Measurements from ENCODE around the gene CTNNA3. TPM values are rescaled to one million over a fixed set of nuclear protein-coding genes. Genes with fewer than 3 reads are reported as not detected.

Gene CTNNA3
- total RNA-seq, 2 experiments from 2014 or later, result 0.30 TPM; not detected in 1

GRCh38 chr10:66698069-66698468 lies 997.9 kb downstream of the CTNNA3 start:
- ATAC-seq (no peak), DNase-seq (no peak)
- Mint-ChIP-seq H3K4me1 (no peaks in the 10 kb centered on the region), H3K4me3 (no peak overlapping the region), H3K27ac (no peak overlapping the region), H3K9me3 (ENCODE audit: low read depth) (peaks cover under 1% of the 10 kb centered on the region), H3K27me3 (no peaks in the 10 kb centered on the region), H3K36me3 (ENCODE audit: low read depth) (no peaks in the 10 kb centered on the region)
- ChIA-PET POLR2A (no interaction called here), CTCF (no interaction called here)
- intact Hi-C loops (cut with DNase I, micrococcal nuclease), result no loop called here

GRCh38 chr10:66695046-66695445 lies 1000.9 kb downstream of the CTNNA3 start:
- Mint-ChIP-seq H3K27me3 (no peaks in the 10 kb centered on the region), H3K36me3 (ENCODE audit: low read depth) (no peaks in the 10 kb centered on the region), H3K9me3 (ENCODE audit: low read depth) (peaks cover 2% of the 10 kb centered on the region), H3K4me1 (no peaks in the 10 kb centered on the region), H3K27ac (no peak overlapping the region), H3K4me3 (no peak overlapping the region)
- CTCF ChIA-PET, result no interaction called here
- no peak for ATAC-seq
- intact Hi-C loops (cut with DNase I, micrococcal nuclease), result no loop called here
- POLR2A ChIA-PET, result no interaction called here
- DNase-seq, result no peak

DNA sequence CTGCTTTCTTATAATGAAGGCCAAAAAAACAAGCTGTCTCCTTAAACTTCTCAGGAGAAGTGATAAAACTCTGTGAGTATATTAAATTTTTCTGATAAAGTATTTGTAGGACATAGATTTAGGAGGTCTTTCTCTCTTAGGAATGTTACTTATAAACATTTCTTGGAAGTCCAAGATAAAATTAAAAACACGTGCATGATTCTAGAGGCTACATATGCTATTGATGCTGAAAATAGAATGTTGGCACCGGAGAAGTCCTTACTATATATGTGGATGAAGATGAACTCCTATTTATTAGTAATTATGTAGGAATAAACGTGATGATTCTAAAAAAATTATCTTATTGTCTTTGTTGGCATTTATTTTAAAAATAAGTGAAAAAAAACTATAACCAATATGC lies 1011.4 kb downstream of the CTNNA3 start:
- Mint-ChIP-seq H3K36me3 (ENCODE audit: low read depth) (no peaks in the 10 kb centered on the region), H3K27ac (no peak overlapping the region), H3K9me3 (ENCODE audit: low read depth) (peaks cover 2% of the 10 kb centered on the region), H3K4me3 (no peak overlapping the region), H3K4me1 (no peaks in the 10 kb centered on the region), H3K27me3 (no peaks in the 10 kb centered on the region)
- ChIA-PET POLR2A (no interaction called here), CTCF (no interaction called here)
- DNase-seq, result no peak
- no peak for ATAC-seq
- intact Hi-C loops (cut with DNase I, micrococcal nuclease), result no loop called here

DNA sequence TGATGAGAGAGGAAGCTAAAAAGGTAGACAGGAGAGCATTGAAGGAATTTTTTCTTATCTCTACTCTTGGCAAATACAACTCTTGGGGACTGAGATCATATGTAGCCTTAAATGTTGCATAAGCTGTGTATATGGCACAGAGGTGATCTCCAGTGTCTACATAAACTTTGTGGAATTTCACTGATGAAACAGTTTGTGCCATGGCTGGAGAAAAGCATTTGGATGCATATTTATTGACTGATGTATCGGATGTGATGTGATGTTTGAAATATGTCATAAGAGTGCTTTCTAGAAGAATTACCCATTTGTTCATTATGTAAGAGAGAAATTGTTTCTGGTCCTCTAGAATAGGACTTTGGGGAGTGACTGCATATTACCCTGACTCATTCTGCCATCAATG lies 1015.1 kb downstream of the CTNNA3 start:
- DNase-seq, result no peak
- no peak for ATAC-seq
- ChIA-PET CTCF (interaction anchor here (0.6 kb wide), 1 partner anchor 155 kb away, joined by 3 read pairs; no protein-coding TSS in a partner anchor), POLR2A (no interaction called here)
- Mint-ChIP-seq H3K4me3 (no peak overlapping the region), H3K4me1 (no peaks in the 10 kb centered on the region), H3K36me3 (ENCODE audit: low read depth) (no peaks in the 10 kb centered on the region), H3K27ac (no peak overlapping the region), H3K9me3 (ENCODE audit: low read depth) (peaks cover 3% of the 10 kb centered on the region), H3K27me3 (no peaks in the 10 kb centered on the region)
- intact Hi-C loops (cut with DNase I, micrococcal nuclease), result no loop called here

DNA sequence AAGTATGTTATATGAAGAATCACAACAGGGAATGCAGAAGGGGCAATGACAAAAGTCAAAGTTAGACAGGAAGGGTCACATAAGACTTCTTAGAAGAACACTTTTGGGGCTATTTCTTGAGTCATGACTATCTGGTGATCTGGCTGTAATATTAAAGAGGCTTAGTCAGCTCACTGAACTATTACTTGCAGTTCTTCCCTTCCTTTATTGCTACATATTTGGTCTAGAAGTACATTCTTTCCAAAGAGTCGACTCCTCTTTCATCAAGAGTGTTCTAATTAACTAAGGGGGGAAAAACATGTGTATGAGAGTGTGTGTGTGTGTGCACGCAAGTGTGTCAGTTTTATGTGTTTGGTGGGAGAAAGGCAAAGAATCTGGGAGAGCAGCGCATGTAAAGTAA lies 1017.5 kb downstream of the CTNNA3 start:
- DNase-seq (no peak), ATAC-seq (no peak)
- Mint-ChIP-seq H3K27ac (no peak overlapping the region), H3K9me3 (ENCODE audit: low read depth) (peaks cover 5% of the 10 kb centered on the region), H3K27me3 (no peaks in the 10 kb centered on the region), H3K4me3 (no peak overlapping the region), H3K36me3 (ENCODE audit: low read depth) (no peaks in the 10 kb centered on the region), H3K4me1 (no peaks in the 10 kb centered on the region)
- intact Hi-C loops (cut with DNase I, micrococcal nuclease), result no loop called here
- CTCF ChIA-PET, result no interaction called here
- POLR2A ChIA-PET, result no interaction called here

- Mint-ChIP-seq H3K27me3 (no peaks in the 10 kb centered on the region), H3K27ac (no peak overlapping the region), H3K9me3 (ENCODE audit: low read depth) (peaks cover 2% of the 10 kb centered on the region), H3K4me1 (no peaks in the 10 kb centered on the region), H3K4me3 (no peak overlapping the region), H3K36me3 (ENCODE audit: low read depth) (no peaks in the 10 kb centered on the region)
- intact Hi-C loops (cut with DNase I, micrococcal nuclease), result no loop called here
- DNase-seq, result no peak
- no peak for ATAC-seq
- ChIA-PET CTCF (no interaction called here), POLR2A (no interaction called here)
Measured at GRCh38 chr10:66673071-66673470, 1022.9 kb downstream of the CTNNA3 start.

DNA sequence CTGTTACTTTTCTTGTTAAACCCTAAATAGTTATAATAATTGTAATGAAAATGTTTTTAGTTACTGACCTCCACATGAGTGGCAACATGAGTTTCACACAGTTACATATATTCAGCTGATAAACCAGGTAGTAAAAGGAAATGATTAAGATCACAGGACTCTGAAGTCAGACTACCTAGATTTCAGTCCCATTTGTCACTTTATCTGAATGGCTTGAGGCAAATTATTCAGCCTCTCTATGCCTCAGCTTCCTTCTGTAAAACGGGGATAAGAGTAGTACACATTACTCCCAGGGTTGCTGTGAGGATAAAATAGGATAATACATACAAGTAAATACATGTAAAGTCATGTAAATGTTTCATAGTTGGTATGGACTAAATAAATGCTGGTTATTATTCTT lies 1024.4 kb downstream of the CTNNA3 start:
- Mint-ChIP-seq H3K27me3 (no peaks in the 10 kb centered on the region), H3K27ac (no peak overlapping the region), H3K9me3 (ENCODE audit: low read depth) (peaks cover 2% of the 10 kb centered on the region), H3K36me3 (ENCODE audit: low read depth) (no peaks in the 10 kb centered on the region), H3K4me3 (no peak overlapping the region), H3K4me1 (no peaks in the 10 kb centered on the region)
- ChIA-PET CTCF (no interaction called here), POLR2A (no interaction called here)
- ATAC-seq (no peak), DNase-seq (no peak)
- intact Hi-C loops (cut with DNase I, micrococcal nuclease), result no loop called here

- Mint-ChIP-seq H3K36me3 (ENCODE audit: low read depth) (no peaks in the 10 kb centered on the region), H3K4me3 (no peak overlapping the region), H3K4me1 (no peaks in the 10 kb centered on the region), H3K27me3 (no peaks in the 10 kb centered on the region), H3K9me3 (ENCODE audit: low read depth) (peaks cover 2% of the 10 kb centered on the region), H3K27ac (no peak overlapping the region)
- DNase-seq, result no peak
- ATAC-seq, result no peak
- CTCF ChIA-PET, result no interaction called here
- POLR2A ChIA-PET, result no interaction called here
- intact Hi-C loops (cut with DNase I, micrococcal nuclease), result no loop called here
Measured at GRCh38 chr10:66671064-66671463, 1024.9 kb downstream of the CTNNA3 start.

GRCh38 chr10:66656499-66656898 lies 1039.5 kb downstream of the CTNNA3 start:
- POLR2A ChIA-PET, result no interaction called here
- intact Hi-C loops (cut with DNase I, micrococcal nuclease), result no loop called here
- no peak overlapping the region for H3K27ac Mint-ChIP-seq
- no peaks in the 10 kb centered on the region for H3K4me1 Mint-ChIP-seq
- ATAC-seq (no peak), DNase-seq (no peak)
- no peaks in the 10 kb centered on the region for H3K27me3 Mint-ChIP-seq
- CTCF ChIA-PET, result no interaction called here
- H3K36me3 Mint-ChIP-seq (ENCODE audit: low read depth), result no peaks in the 10 kb centered on the region
- peaks cover 4% of the 10 kb centered on the region for H3K9me3 Mint-ChIP-seq (ENCODE audit: low read depth)
- no peak overlapping the region for H3K4me3 Mint-ChIP-seq

GRCh38 chr10:66654861-66655260 lies 1041.1 kb downstream of the CTNNA3 start:
- Mint-ChIP-seq H3K36me3 (ENCODE audit: low read depth) (no peaks in the 10 kb centered on the region), H3K9me3 (ENCODE audit: low read depth) (peaks cover 10% of the 10 kb centered on the region), H3K4me3 (no peak overlapping the region), H3K27me3 (no peaks in the 10 kb centered on the region), H3K4me1 (no peaks in the 10 kb centered on the region), H3K27ac (no peak overlapping the region)
- POLR2A ChIA-PET, result no interaction called here
- intact Hi-C loops (cut with DNase I, micrococcal nuclease), result no loop called here
- DNase-seq (no peak), ATAC-seq (no peak)
- CTCF ChIA-PET, result no interaction called here

- intact Hi-C loops (cut with DNase I, micrococcal nuclease), result no loop called here
- no peak for ATAC-seq
- H3K4me3 Mint-ChIP-seq, result no peak overlapping the region
- POLR2A ChIA-PET, result no interaction called here
- H3K27ac Mint-ChIP-seq, result no peak overlapping the region
- peaks cover 10% of the 10 kb centered on the region for H3K9me3 Mint-ChIP-seq (ENCODE audit: low read depth)
- no peak for DNase-seq
- H3K4me1 Mint-ChIP-seq, result no peaks in the 10 kb centered on the region
- no peaks in the 10 kb centered on the region for H3K27me3 Mint-ChIP-seq
- CTCF ChIA-PET, result no interaction called here
- H3K36me3 Mint-ChIP-seq (ENCODE audit: low read depth), result no peaks in the 10 kb centered on the region
Measured at GRCh38 chr10:66651308-66652082, 1044.5 kb downstream of the CTNNA3 start.

DNA sequence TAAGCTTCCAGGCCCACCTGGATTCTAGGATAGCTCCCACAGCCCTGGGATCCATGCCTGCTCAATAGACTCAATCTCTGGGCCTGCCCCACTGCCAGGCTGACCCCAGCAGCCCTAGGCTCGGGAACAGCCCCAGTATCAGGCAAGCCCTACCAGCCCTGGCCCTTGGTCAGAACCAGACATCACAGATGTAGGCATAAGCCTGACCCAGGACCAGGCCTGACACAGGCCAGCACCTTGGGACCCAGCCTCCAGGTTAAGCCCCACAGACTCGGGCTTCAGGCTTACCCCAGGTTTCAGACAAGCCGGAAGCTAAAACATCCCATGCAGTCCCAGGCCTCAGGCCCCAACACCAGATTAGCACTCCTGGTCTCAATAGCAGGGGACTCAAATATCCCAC lies 1046.4 kb downstream of the CTNNA3 start:
- H3K27me3 Mint-ChIP-seq, result no peaks in the 10 kb centered on the region
- DNase-seq (no peak), ATAC-seq (no peak)
- H3K4me1 Mint-ChIP-seq, result no peaks in the 10 kb centered on the region
- H3K36me3 Mint-ChIP-seq (ENCODE audit: low read depth), result no peaks in the 10 kb centered on the region
- H3K9me3 Mint-ChIP-seq (ENCODE audit: low read depth), result peaks cover 10% of the 10 kb centered on the region
- ChIA-PET POLR2A (no interaction called here), CTCF (no interaction called here)
- intact Hi-C loops (cut with DNase I, micrococcal nuclease), result no loop called here
- no peak overlapping the region for H3K4me3 Mint-ChIP-seq
- H3K27ac Mint-ChIP-seq, result no peak overlapping the region

DNA sequence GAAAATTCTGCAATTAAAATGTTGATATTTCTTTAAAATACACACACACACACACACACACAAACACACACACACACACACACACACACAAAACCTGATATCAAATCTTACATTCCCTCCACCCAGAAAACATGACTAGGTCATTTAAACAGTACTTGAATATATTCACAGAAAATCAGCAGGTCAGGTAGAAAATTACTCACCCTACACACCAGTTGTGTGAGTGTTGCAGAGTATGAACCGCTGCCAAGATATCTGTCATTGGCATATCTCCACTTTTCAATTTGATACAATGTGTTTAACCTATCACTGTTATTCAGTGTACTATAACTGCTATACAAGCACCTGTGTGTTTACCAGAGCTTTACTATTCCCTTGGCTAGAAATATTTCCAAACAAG lies 1053.8 kb downstream of the CTNNA3 start:
- ATAC-seq, result no peak

More for the DNA sequence above, 1053.8 kb downstream of the CTNNA3 start:
- H3K36me3 Mint-ChIP-seq (ENCODE audit: low read depth), result no peaks in the 10 kb centered on the region
- no peak overlapping the region for H3K27ac Mint-ChIP-seq
- intact Hi-C loops (cut with DNase I, micrococcal nuclease), result no loop called here
- no peaks in the 10 kb centered on the region for H3K4me1 Mint-ChIP-seq
- DNase-seq, result no peak
- ChIA-PET POLR2A (no interaction called here), CTCF (no interaction called here)
- H3K27me3 Mint-ChIP-seq, result no peaks in the 10 kb centered on the region
- H3K4me3 Mint-ChIP-seq, result no peak overlapping the region
- no peaks in the 10 kb centered on the region for H3K9me3 Mint-ChIP-seq (ENCODE audit: low read depth)

Data from activated CD4-positive, alpha-beta T cell treated with anti-CD3 and anti-CD28 coated beads for 36 hours (primary cell).